Activated T-helper 17 cell treated with anti-CD3 and anti-CD28 coated beads, Interleukin-2, amount 50 U/mL, for 72 hours (primary cell): ENCODE measurements around the gene HEPN1. TPM values are rescaled to one million over a fixed set of nuclear protein-coding genes. Genes with fewer than 3 reads are reported as not detected.
"Not testable (repeated sequence)": the region's sequence is repeated elsewhere in the genome, so short reads cannot be mapped to it uniquely, and the experiment has no call there.

Experiments used
- ATAC-seq: fragments of 150-1000 bp; cut with Tn5 transposase; replicated peaks from 2 replicates; pipeline ENCODE4 v1.10.0; 2021; ENCODE audit warnings: mild to moderate bottlenecking, moderate library complexity
- H3K27ac Mint-ChIP-seq: one replicate; pipeline ENCODE4 v1.8.0; 2022; ENCODE audit warnings: mixed read lengths
- H3K27me3 Mint-ChIP-seq: one replicate; pipeline ENCODE4 v1.8.0; 2022; ENCODE audit warnings: mixed read lengths
- H3K36me3 Mint-ChIP-seq: one replicate; pipeline ENCODE4 v1.8.0; 2022; ENCODE audit warnings: low read depth, mild to moderate bottlenecking, mixed read lengths
- H3K4me1 Mint-ChIP-seq: one replicate; pipeline ENCODE4 v1.8.0; 2022; ENCODE audit warnings: mixed read lengths
- H3K4me3 Mint-ChIP-seq: one replicate; pipeline ENCODE4 v1.8.0; 2022; ENCODE audit warnings: mild to moderate bottlenecking, mixed read lengths
- H3K9me3 Mint-ChIP-seq: one replicate; pipeline ENCODE4 v1.8.0; 2022; ENCODE audit warnings: mixed read lengths
- total RNA-seq, 2 donors: library from RNA; stranded (reverse); gene quantifications; one replicate each; pipeline ENCODE4 v1.2.3, GENCODE V29; 2022

HEPN1 gene
- total RNA-seq, 2 donors from 2014 or later: not detected

- Mint-ChIP-seq H3K4me3 (no peak overlapping the region), H3K4me1 (no peaks in the 10 kb centered on the region), H3K27me3 (no peaks in the 10 kb centered on the region), H3K9me3 (no peaks in the 10 kb centered on the region), H3K36me3 (no peaks in the 10 kb centered on the region), H3K27ac (no peak overlapping the region)
- no peak for ATAC-seq
These were observed 36.0 kb downstream of the HEPN1 start for GRCh38 chr11:124955035-124955434.

DNA sequence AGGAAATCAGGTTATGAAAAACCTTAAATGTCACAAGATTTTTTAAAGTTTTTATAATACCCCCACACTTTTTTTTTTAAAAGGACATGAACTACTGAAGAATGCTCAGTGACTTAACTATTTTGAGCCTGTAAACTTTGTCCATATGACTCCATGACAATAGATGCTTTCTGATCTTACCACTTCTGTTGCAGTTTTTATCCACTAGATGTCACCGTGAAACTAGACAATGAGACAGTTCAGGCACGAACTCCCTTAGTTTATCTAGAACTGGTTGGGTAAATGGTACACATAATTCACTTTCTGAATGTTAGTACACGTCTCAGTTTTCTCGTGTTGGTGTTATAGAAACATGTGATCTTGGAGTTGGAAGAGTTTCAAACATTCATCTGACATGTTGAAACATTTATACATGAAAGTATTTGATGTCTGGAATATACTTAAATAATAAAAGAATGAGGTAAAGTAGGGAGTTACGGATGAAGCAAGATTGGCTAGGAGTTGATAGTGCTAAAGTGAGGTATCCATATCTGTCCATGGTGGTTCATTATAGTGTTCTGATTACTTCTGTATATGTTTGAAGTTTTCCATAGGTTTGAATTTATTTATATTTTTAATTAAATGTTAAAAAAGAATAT is 43.0 kb downstream of the HEPN1 start:
- H3K4me1 Mint-ChIP-seq: no peaks in the 10 kb centered on the region
- H3K4me3 Mint-ChIP-seq: no peak overlapping the region
- peak; percentile 80 for ATAC-seq
- H3K9me3 Mint-ChIP-seq: no peaks in the 10 kb centered on the region
- H3K27me3 Mint-ChIP-seq: no peaks in the 10 kb centered on the region
- no peak overlapping the region for H3K27ac Mint-ChIP-seq
- H3K36me3 Mint-ChIP-seq: no peaks in the 10 kb centered on the region

- not testable (repeated sequence) for H3K27me3 Mint-ChIP-seq, ATAC-seq, H3K4me1 Mint-ChIP-seq, H3K36me3 Mint-ChIP-seq, H3K4me3 Mint-ChIP-seq, H3K27ac Mint-ChIP-seq, H3K9me3 Mint-ChIP-seq
These were observed 49.1 kb downstream of the HEPN1 start for GRCh38 chr11:124968197-124968596.

Other genes starting within 250 kb of the HEPN1 start
- gene SIAE, start 245.5 kb upstream of the HEPN1 start, total RNA-seq: 10 to 100 TPM in 1 of 2 donors, 1 to 10 TPM in 1; 7.5 to 10.5 TPM
- 1 to 10 TPM; 1.3 to 2.8 TPM for gene SPA17, start 245.3 kb upstream of the HEPN1 start, total RNA-seq
- 1 to 10 TPM; 7.3 to 8.0 TPM for gene NRGN, start 179.3 kb upstream of the HEPN1 start, total RNA-seq
- not detected for gene VSIG2, start 167.0 kb upstream of the HEPN1 start, total RNA-seq
- gene ESAM, start 157.0 kb upstream of the HEPN1 start, total RNA-seq: under 1 TPM; 0.50 to 0.84 TPM
- 10 to 100 TPM in 1 of 2 donors, 1 to 10 TPM in 1; 6.9 to 10.6 TPM for gene MSANTD2, start 118.8 kb upstream of the HEPN1 start, total RNA-seq
- 1 to 10 TPM; 8.1 TPM for gene ROBO3, start 53.8 kb upstream of the HEPN1 start, total RNA-seq
- gene ROBO4, start 21.4 kb upstream of the HEPN1 start, total RNA-seq: not detected
- not detected for gene HEPACAM, start 16.8 kb downstream of the HEPN1 start, total RNA-seq
- gene CCDC15, start 35.0 kb downstream of the HEPN1 start, total RNA-seq: 1 to 10 TPM; 5.5 to 8.7 TPM
- gene SLC37A2, start 144.1 kb downstream of the HEPN1 start, total RNA-seq: 1 to 10 TPM; 1.6 to 2.6 TPM
- gene TMEM218, start 192.4 kb downstream of the HEPN1 start, total RNA-seq: 10 to 100 TPM; 11.3 to 14.2 TPM
- gene PKNOX2, start 245.5 kb downstream of the HEPN1 start, total RNA-seq: not detected